H1 (cell line): ENCODE measurements around the gene LMNA. TPM values are rescaled to one million over a fixed set of nuclear protein-coding genes. Genes with fewer than 3 reads are reported as not detected.

Experiments used
- CTCF ChIA-PET: fragments of 300-600 bp; sonication (Branson Sonifier 250); formaldehyde crosslinking; loops from one replicate; lab custom pipeline; 2021; ENCODE audit not compliant: partially characterized antibody; lab: Charles Lee
- POLR2A ChIA-PET: fragments of 300-600 bp; sonication (Branson Sonifier 250); formaldehyde crosslinking; loops from one replicate; lab custom pipeline; 2021; ENCODE audit warnings: inconsistent platforms; ENCODE audit not compliant: partially characterized antibody; lab: Charles Lee
- DNase-seq, 2 experiments: peaks; one replicate each; pipeline versions ENCODE4 v3.0.0 to v3.0.0-alpha.2; 2010 to 2022; ENCODE audit warnings: low spot score in 2 of 2, low read depth in 1 of 2, mixed read lengths in 1 of 2
- FAIRE-seq: peaks from 2 replicates; lab custom pipeline; 2011; peaks lifted over from hg19 to GRCh38; lab: Jason Lieb, UNC
- H2AFZ ChIP-seq: 2 replicates; pipeline ENCODE4 v1.8.1; 2012; ENCODE audit warnings: low read length, inconsistent platforms
- H2AK5ac ChIP-seq: 2 replicates; pipeline ENCODE4 v1.6.1; 2013; ENCODE audit warnings: low read depth, low read length
- H2BK120ac ChIP-seq: replicated peaks from 2 replicates; pipeline ENCODE3; 2013; ENCODE audit warnings: low read depth, low read length, inconsistent platforms
- H2BK12ac ChIP-seq: 2 replicates; pipeline ENCODE4 v1.6.1; 2013; ENCODE audit warnings: low read depth, low read length
- H2BK15ac ChIP-seq: 2 replicates; pipeline ENCODE4 v1.6.1; 2013; ENCODE audit warnings: low read length
- H2BK20ac ChIP-seq: 2 replicates; pipeline ENCODE4 v1.6.1; 2013; ENCODE audit warnings: low read length
- H2BK5ac ChIP-seq: 2 replicates; pipeline ENCODE4 v1.6.1; 2013; ENCODE audit warnings: low read depth, low read length
- H3K14ac ChIP-seq: 2 replicates; pipeline ENCODE4 v1.6.1; 2013; ENCODE audit warnings: inconsistent platforms; ENCODE audit not compliant: insufficient read length
- H3K18ac ChIP-seq: 2 replicates; pipeline ENCODE4 v1.6.1; 2013; ENCODE audit warnings: low read length; ENCODE audit errors: extremely low read depth
- H3K23ac ChIP-seq: 2 replicates; pipeline ENCODE4 v1.6.1; 2013; ENCODE audit warnings: inconsistent platforms; ENCODE audit not compliant: insufficient read length
- H3K23me2 ChIP-seq: 2 replicates; pipeline ENCODE4 v1.6.1; 2013; ENCODE audit warnings: low read depth, low read length
- H3K27ac ChIP-seq: 2 replicates; pipeline ENCODE4 v1.6.1; 2011; ENCODE audit warnings: low read depth, low read length, inconsistent platforms
- H3K27me3 ChIP-seq, 4 experiments: replicated peaks in 1 of 4; 1 replicate in 1 of 4; 2 replicates in 3 of 4; pipeline versions ENCODE4 v1.6.1 to v1.8.1; 2011 to 2013; ENCODE audit warnings: low read length in 3 of 4, mild to moderate bottlenecking in 3 of 4, inconsistent platforms in 2 of 4, mixed read lengths in 2 of 4, moderate library complexity in 1 of 4; ENCODE audit not compliant: control insufficient read depth in 3 of 4, insufficient read depth in 3 of 4; ENCODE audit errors: extremely low read depth in 1 of 4
- H3K36me3 ChIP-seq, 4 experiments: 2 replicates each; pipeline versions ENCODE4 v1.6.1 to v1.8.1; 2011 to 2013; ENCODE audit warnings: mild to moderate bottlenecking in 4 of 4, low read length in 3 of 4, moderate library complexity in 2 of 4, control low read depth in 1 of 4, inconsistent platforms in 1 of 4; ENCODE audit not compliant: insufficient read depth in 4 of 4, control insufficient read depth in 2 of 4
- H3K4ac ChIP-seq: replicated peaks from 2 replicates; pipeline ENCODE3; 2013; ENCODE audit warnings: low read length, low read depth, mixed read lengths, inconsistent platforms; ENCODE audit not compliant: insufficient read length
- H3K4me1 ChIP-seq, 4 experiments: replicated peaks in 1 of 4; 1 replicate in 1 of 4; 2 replicates in 3 of 4; pipeline versions ENCODE4 v1.6.1 to v1.8.1; 2011 to 2013; ENCODE audit warnings: low read length in 3 of 4, inconsistent platforms in 2 of 4, mixed read lengths in 1 of 4; ENCODE audit not compliant: insufficient read depth in 4 of 4, control insufficient read depth in 3 of 4
- H3K4me2 ChIP-seq, 2 experiments: 2 replicates each; pipeline versions ENCODE4 v1.6.1 to v1.8.1; 2011 to 2013; ENCODE audit warnings: low read depth in 2 of 2, low read length in 2 of 2, control low read depth in 1 of 2, inconsistent platforms in 1 of 2, mild to moderate bottlenecking in 1 of 2; ENCODE audit not compliant: insufficient read depth in 1 of 2
- H3K4me3 ChIP-seq, 4 experiments: fragments of 200-600, 300-600 bp in 1 of 4; sonication (generic), shearing (Covaris generic), sonication (Bioruptor Twin) in 1 of 4; 2 replicates each; pipeline versions ENCODE4 v1.5.1 to v1.8.1; 2011 to 2016; ENCODE audit warnings: low read length in 4 of 4, low read depth in 3 of 4, control low read depth in 2 of 4, inconsistent platforms in 2 of 4, mild to moderate bottlenecking in 2 of 4, mixed read lengths in 1 of 4, moderate library complexity in 1 of 4; ENCODE audit not compliant: insufficient read depth in 2 of 4; ENCODE audit errors: extremely low read depth in 1 of 4
- H3K56ac ChIP-seq: replicated peaks from 2 replicates; pipeline ENCODE3; 2013; ENCODE audit warnings: low read depth, mild to moderate bottlenecking, mixed read lengths, low read length, inconsistent platforms; ENCODE audit not compliant: insufficient read length
- H3K79me1 ChIP-seq: 2 replicates; pipeline ENCODE4 v1.6.1; 2013; ENCODE audit warnings: low read depth, low read length, control low read depth
- H3K79me2 ChIP-seq, 2 experiments: 2 replicates each; pipeline versions ENCODE4 v1.6.1 to v1.8.1; 2012 to 2013; ENCODE audit warnings: low read length in 2 of 2, mild to moderate bottlenecking in 2 of 2, inconsistent platforms in 1 of 2; ENCODE audit not compliant: insufficient read depth in 2 of 2, control insufficient read depth in 1 of 2
- H3K9ac ChIP-seq, 4 experiments: replicated peaks in 1 of 4; 1 replicate in 1 of 4; 2 replicates in 3 of 4; pipeline versions ENCODE4 v1.6.1 to v1.8.1; 2011 to 2013; ENCODE audit warnings: low read depth in 3 of 4, low read length in 3 of 4, control low read depth in 2 of 4, mild to moderate bottlenecking in 2 of 4, moderate library complexity in 2 of 4, inconsistent platforms in 1 of 4; ENCODE audit errors: extremely low read depth in 1 of 4
- H3K9me3 ChIP-seq, 2 experiments: 2 replicates each; pipeline versions ENCODE4 v1.6.1 to v1.8.1; 2012 to 2013; ENCODE audit warnings: mild to moderate bottlenecking in 2 of 2, moderate library complexity in 2 of 2, control low read depth in 1 of 2, inconsistent platforms in 1 of 2, low read depth in 1 of 2, low read length in 1 of 2, mixed read lengths in 1 of 2; ENCODE audit not compliant: insufficient read depth in 2 of 2
- H4K20me1 ChIP-seq, 2 experiments: replicated peaks in 1 of 2; 2 replicates each; pipeline versions ENCODE3 to v1.8.1; 2011 to 2013; ENCODE audit warnings: inconsistent platforms in 2 of 2, low read length in 2 of 2, mild to moderate bottlenecking in 1 of 2; ENCODE audit not compliant: insufficient read depth in 2 of 2, control insufficient read depth in 1 of 2
- H4K5ac ChIP-seq: 2 replicates; pipeline ENCODE4 v1.6.1; 2013; ENCODE audit warnings: low read length, low read depth, mixed read lengths, inconsistent platforms; ENCODE audit not compliant: insufficient read length
- H4K8ac ChIP-seq: 2 replicates; pipeline ENCODE4 v1.8.0; 2013; ENCODE audit warnings: mild to moderate bottlenecking, moderate library complexity, low read length, inconsistent platforms; ENCODE audit not compliant: insufficient read depth; ENCODE audit errors: extremely low read depth
- H4K91ac ChIP-seq: replicated peaks from 2 replicates; pipeline ENCODE3; 2013; ENCODE audit warnings: low read length, mixed read lengths, inconsistent platforms; ENCODE audit not compliant: insufficient read length
- CHD1 ChIP-seq: IDR thresholded peaks from 2 replicates; pipeline ENCODE4 v1.6.1; 2012; ENCODE audit warnings: low read depth, low read length, improper control_type of control experiment
- CREB1 ChIP-seq: IDR thresholded peaks from 2 replicates; pipeline ENCODE4 v1.6.1; 2012; ENCODE audit warnings: inconsistent platforms
- EGR1 ChIP-seq: IDR thresholded peaks from 2 replicates; pipeline ENCODE4 v1.6.1; 2011; ENCODE audit warnings: low read depth, low read length, borderline replicate concordance
- KDM1A ChIP-seq: fragments of 200-600, 300-600 bp; sonication (generic); IDR thresholded peaks from 2 replicates; pipeline ENCODE4 v1.7.1; 2016; ENCODE audit warnings: mild to moderate bottlenecking, low read length, borderline replicate concordance
- KDM4A ChIP-seq: IDR thresholded peaks from one replicate; pipeline ENCODE4 v1.7.1; 2012; ENCODE audit warnings: low read depth, mild to moderate bottlenecking, moderate library complexity, low read length, inconsistent platforms; ENCODE audit not compliant: severe bottlenecking
- SIN3A ChIP-seq, 2 experiments: IDR thresholded peaks in 1 of 2; conservative IDR thresholded peaks in 1 of 2; 2 replicates each; pipeline ENCODE4 v1.6.1; 2011 to 2012; ENCODE audit warnings: low read length in 2 of 2, improper control_type of control experiment in 1 of 2, low read depth in 1 of 2, mild to moderate bottlenecking in 1 of 2
- SP1 ChIP-seq: IDR thresholded peaks from 2 replicates; pipeline ENCODE4 v1.6.1; 2011; ENCODE audit warnings: low read depth, low read length
- SP2 ChIP-seq: IDR thresholded peaks from 2 replicates; pipeline ENCODE4 v1.6.1; 2012; ENCODE audit warnings: mild to moderate bottlenecking, low read length, inconsistent platforms
- SRF ChIP-seq: IDR thresholded peaks from 2 replicates; pipeline ENCODE4 v1.6.1; 2011; ENCODE audit warnings: mild to moderate bottlenecking, low read depth, low read length, moderate library complexity
- TAF7 ChIP-seq: optimal IDR thresholded peaks from 2 replicates; pipeline ENCODE3; 2011; ENCODE audit warnings: low read depth, mild to moderate bottlenecking, inconsistent platforms, low read length, moderate library complexity, borderline replicate concordance
- TEAD4 ChIP-seq: IDR thresholded peaks from 2 replicates; pipeline ENCODE4 v1.6.1; 2012; ENCODE audit warnings: low read depth, low read length, inconsistent platforms, mixed read lengths
- WGBS, 2 experiments: shearing (Covaris generic) in 1 of 2; methylation state at CpG; one replicate each; pipeline versions ENCODE4 v1.1.6 to v1.1.7; 2013 to 2015; ENCODE audit warnings: low lambda C conversion rate in 2 of 2, mixed read lengths in 2 of 2, inconsistent platforms in 1 of 2, low coverage in 1 of 2, missing lambda C conversion rate in 1 of 2; ENCODE audit not compliant: insufficient replicate concordance in 2 of 2, insufficient coverage in 1 of 2, insufficient read length in 1 of 2; ENCODE audit errors: extremely low coverage in 1 of 2, missing lambda C conversion rate in 1 of 2; 5-methylcytosine and 5-hydroxymethylcytosine counted together
- polyA plus RNA-seq, 7 experiments: library from polyadenylated mRNA; depleted of rRNA in 3 of 7; stranded (reverse) in 5 of 7; unstranded in 2 of 7; fragments of >200 nt in 5 of 7; fragments of 200-250 nt in 2 of 7; gene quantifications; 1 replicate in 5 of 7; 2 replicates in 1 of 7; 4 replicates in 1 of 7; pipeline versions ENCODE4 v1.2.1 to v1.2.3, GENCODE V29; 2011 to 2013; ENCODE audit warnings: missing spikeins in 2 of 7, mixed read lengths in 2 of 7
- total RNA-seq: library from RNA; stranded (reverse); fragmentation: NEBNext Ultra II Directional; extraction: Animal tissue kit (Norgen Biotek cat#: 25700); gene quantifications from 2 replicates; pipeline ENCODE4 v1.2.1, GENCODE V29; 2021

LMNA gene
- total and polyA plus RNA-seq, 2 of the 8 experiments (the other 6 are each of a cell fraction or from before 2014, with no cell fraction given), result 25.8 to 46.8 TPM

GRCh38 chr1:156080241-156080862 is 34.2 kb upstream of the LMNA start:
- Histone ChIP-seq H3K23ac (no peak overlapping the region), H3K56ac (peak overlapping the region; percentile 86), H2BK15ac (peak overlapping the region; percentile 72; the same call in 1 of the 2 replicates), H4K20me1 (peaks cover 14 to 26% of the 10 kb centered on the region in 2 experiments), H2BK12ac (0 out of 2 replicates have a peak overlapping the region, but pooled peaks have one; percentile 39), H3K14ac (no peak overlapping the region), H3K4me3 (peak overlapping the region; percentile 86 to 98 (median 94)), H4K91ac (peak overlapping the region; percentile 99), H3K23me2 (peaks cover 14% of the 10 kb centered on the region), H3K4ac (peak overlapping the region; percentile 82), H3K9ac (peak overlapping the region in 3 of 4 experiments; percentile 52 to 90 (median 87); a peak in 5 of 7 replicates), H4K8ac (peak overlapping the region; percentile 60), H2BK120ac (peak overlapping the region; percentile 77), H2BK5ac (peak overlapping the region; percentile 98; the same call in 1 of the 2 replicates), H3K4me2 (peak overlapping the region; percentile 76 to 79), H4K5ac (peak overlapping the region; percentile 82), H2AK5ac (no peak overlapping the region), H3K27ac (0 out of 2 replicates have a peak overlapping the region, but pooled peaks have one; percentile 86), H3K79me2 (peaks cover 19 to 72% of the 10 kb centered on the region in 2 experiments), H3K4me1 (peaks cover 15 to 43% (median 29%) of the 10 kb centered on the region in 4 experiments), H3K9me3 (no peaks in the 10 kb centered on the region), H3K27me3 (no peaks in the 10 kb centered on the region), H3K18ac (peak overlapping the region; percentile 93), H2AFZ (no peak overlapping the region), H2BK20ac (0 out of 2 replicates have a peak overlapping the region, but pooled peaks have one; percentile 21), H3K79me1 (peaks cover 24% of the 10 kb centered on the region), H3K36me3 (peaks cover 3 to 25% (median 9%) of the 10 kb centered on the region in 4 experiments; a peak in 6 of 8 replicates)
- DNase-seq (peak in 1 of 2 experiments; percentile 63), FAIRE-seq (no peak)
- ChIA-PET CTCF (interaction anchor here (0.8 to 2.5 kb wide), 3 partner anchors 10 to 350 kb away, joined by 3 to 17 read pairs (median 6); no protein-coding TSS in a partner anchor), POLR2A (interaction anchor here (0.6 to 3.4 kb wide), 14 partner anchors 9 to 103 kb away, joined by 3 to 20 read pairs (median 4); partner anchors contain the start of genes ARHGEF2, LAMTOR2, LMNA and RAB25)
- WGBS, 2 experiments, result 0% methylated on average over 4 of the region's 8 CpGs; no CpG with 5 or more reads in 1 of the 2 experiments
- TF ChIP-seq EGR1 (0 out of 2 replicates have a peak, but pooled peaks have one; percentile 29), KDM1A (no peak), CREB1 (no peak), SP1 (no peak), KDM4A (no peak), CHD1 (no peak), TEAD4 (peak; percentile 91), SP2 (no peak), SRF (no peak), SIN3A (conservative IDR thresholded peaks at IDR 0.05 in 1 of 2, IDR thresholded peaks at IDR 0.05 in 1 of 2; ENCODE audit: low read depth in 1 of 2, low read length in 2 of 2) (0 out of 4 replicates have a peak, but pooled peaks of 1 of the 2 experiments have one; percentile 24), TAF7 (no peak)
